Activated CD8-positive, alpha-beta T cell treated with anti-CD3 and anti-CD28 coated beads, Interleukin-2, amount 10 ng/mL, durations not matched to agents 7 days and 5 days (primary cell): ENCODE results near the gene SIPA1. TPM values are rescaled to one million over a fixed set of nuclear protein-coding genes. Genes with fewer than 3 reads are reported as not detected.

Experiments
- ATAC-seq: fragments of 150-1000 bp; cut with Tn5 transposase; one replicate; pipeline ENCODE4 v1.10.0; 2021; ENCODE audit warnings: moderate library complexity
- CTCF ChIA-PET: fragments of 350-600 bp; sonication (Branson Sonifier 250); formaldehyde crosslinking; loops from one replicate; lab custom pipeline; 2021; ENCODE audit warnings: antibody characterized with exemption; lab: Charles Lee
- POLR2A ChIA-PET: fragments of 350-600 bp; sonication (Branson Sonifier 250); formaldehyde crosslinking; loops from one replicate; lab custom pipeline; 2021; ENCODE audit warnings: antibody characterized with exemption; lab: Charles Lee
- DNase-seq: peaks from one replicate; pipeline ENCODE4 v3.0.0-alpha.2; 2020
- H3K27ac Mint-ChIP-seq: one replicate; pipeline ENCODE4 v1.8.0; 2021; ENCODE audit warnings: mild to moderate bottlenecking, mixed read lengths
- H3K27me3 Mint-ChIP-seq: one replicate; pipeline ENCODE4 v1.8.0; 2021; ENCODE audit warnings: low read depth, mixed read lengths
- H3K36me3 Mint-ChIP-seq: one replicate; pipeline ENCODE4 v1.8.0; 2021; ENCODE audit warnings: low read depth, mixed read lengths
- H3K4me1 Mint-ChIP-seq: one replicate; pipeline ENCODE4 v1.8.0; 2021; ENCODE audit warnings: low read depth, mixed read lengths
- H3K4me3 Mint-ChIP-seq: one replicate; pipeline ENCODE4 v1.8.0; 2021; ENCODE audit warnings: mild to moderate bottlenecking, mixed read lengths
- H3K9me3 Mint-ChIP-seq: one replicate; pipeline ENCODE4 v1.8.0; 2022; ENCODE audit warnings: mixed read lengths; ENCODE audit not compliant: insufficient read depth
- total RNA-seq, 2 experiments: library from RNA; stranded (reverse); gene quantifications; one replicate each; pipeline ENCODE4 v1.2.3, GENCODE V29; 2021

The SIPA1 gene
- total RNA-seq, 2 experiments from 2014 or later = 245 to 274 TPM

GRCh38 chr11:65617136-65617850 lies 20.6 kb upstream of the SIPA1 start:
- Mint-ChIP-seq H3K27me3 (no peaks in the 10 kb centered on the region), H3K4me1 (peaks cover 30% of the 10 kb centered on the region), H3K36me3 (peaks cover 35% of the 10 kb centered on the region)

GRCh38 chr11:65617990-65618751 lies 19.7 kb upstream of the SIPA1 start:
- H3K9me3 Mint-ChIP-seq = no peaks in the 10 kb centered on the region
- CTCF ChIA-PET = interaction anchor here (0.8 to 2.0 kb wide), 2 partner anchors 35 to 78 kb away, joined by 3 to 5 read pairs; no protein-coding TSS in a partner anchor
- peak overlapping the region; percentile 43 for H3K27ac Mint-ChIP-seq
- peak overlapping the region; percentile 15 for H3K4me3 Mint-ChIP-seq
- ATAC-seq = no peak
- no peaks in the 10 kb centered on the region for H3K27me3 Mint-ChIP-seq
- H3K36me3 Mint-ChIP-seq = peaks cover 34% of the 10 kb centered on the region
- POLR2A ChIA-PET = interaction anchor here (0.6 to 1.9 kb wide), 3 partner anchors 20 to 356 kb away, joined by 3 to 12 read pairs (median 5); partner anchors contain the start of gene SIPA1
- H3K4me1 Mint-ChIP-seq = peaks cover 21% of the 10 kb centered on the region
- DNase-seq = no peak

More at GRCh38 chr11:65617136-65617850, 20.6 kb upstream of the SIPA1 start:
- H3K4me3 Mint-ChIP-seq = peak overlapping the region; percentile 98
- DNase-seq (no peak), ATAC-seq (no peak)
- H3K27ac Mint-ChIP-seq = peak overlapping the region; percentile 95
- ChIA-PET CTCF (interaction anchor here (0.7 to 2.0 kb wide), 8 partner anchors 9 to 242 kb away, joined by 3 to 10 read pairs (median 5); no protein-coding TSS in a partner anchor), POLR2A (interaction anchor here (0.6 to 1.9 kb wide), 8 partner anchors 10 to 355 kb away, joined by 3 to 12 read pairs (median 3); partner anchors contain the start of gene SIPA1)
- H3K9me3 Mint-ChIP-seq = no peaks in the 10 kb centered on the region

- Mint-ChIP-seq H3K27ac (no peak overlapping the region), H3K4me1 (peaks cover 20% of the 10 kb centered on the region), H3K9me3 (no peaks in the 10 kb centered on the region), H3K4me3 (no peak overlapping the region), H3K36me3 (peaks cover 34% of the 10 kb centered on the region), H3K27me3 (no peaks in the 10 kb centered on the region)
- ChIA-PET POLR2A (interaction anchor here (0.9 kb wide), 1 partner anchor 35 kb away, joined by 5 read pairs; no protein-coding TSS in a partner anchor), CTCF (interaction anchor here (0.8 kb wide), 1 partner anchor 34 kb away, joined by 3 read pairs; no protein-coding TSS in a partner anchor)
- DNase-seq (no peak), ATAC-seq (no peak)
Measured at GRCh38 chr11:65618763-65619162, 19.1 kb upstream of the SIPA1 start.

- Mint-ChIP-seq H3K27ac (no peak overlapping the region), H3K36me3 (peaks cover 37% of the 10 kb centered on the region), H3K4me3 (no peak overlapping the region), H3K4me1 (peaks cover 20% of the 10 kb centered on the region), H3K27me3 (no peaks in the 10 kb centered on the region), H3K9me3 (no peaks in the 10 kb centered on the region)
- POLR2A ChIA-PET = no interaction called here
- ATAC-seq = no peak
- CTCF ChIA-PET = interaction anchor here (0.8 kb wide), 1 partner anchor 34 kb away, joined by 3 read pairs; no protein-coding TSS in a partner anchor
- DNase-seq = no peak
Measured at GRCh38 chr11:65619281-65619928, 18.5 kb upstream of the SIPA1 start.

GRCh38 chr11:65620666-65621065 lies 17.2 kb upstream of the SIPA1 start:
- H3K27me3 Mint-ChIP-seq = no peaks in the 10 kb centered on the region
- H3K9me3 Mint-ChIP-seq = no peaks in the 10 kb centered on the region
- H3K27ac Mint-ChIP-seq = no peak overlapping the region
- H3K4me3 Mint-ChIP-seq = no peak overlapping the region
- ChIA-PET POLR2A (no interaction called here), CTCF (no interaction called here)
- DNase-seq (no peak), ATAC-seq (no peak)
- peaks cover 20% of the 10 kb centered on the region for H3K4me1 Mint-ChIP-seq
- H3K36me3 Mint-ChIP-seq = peaks cover 37% of the 10 kb centered on the region

- no peaks in the 10 kb centered on the region for H3K27me3 Mint-ChIP-seq
- H3K4me3 Mint-ChIP-seq = no peak overlapping the region
- POLR2A ChIA-PET = no interaction called here
- DNase-seq (no peak), ATAC-seq (no peak)
- H3K4me1 Mint-ChIP-seq = peaks cover 22% of the 10 kb centered on the region
- CTCF ChIA-PET = no interaction called here
- peaks cover 40% of the 10 kb centered on the region for H3K36me3 Mint-ChIP-seq
- H3K27ac Mint-ChIP-seq = peak overlapping the region; percentile 45
- H3K9me3 Mint-ChIP-seq = no peaks in the 10 kb centered on the region
Measured at GRCh38 chr11:65621460-65621859, 16.4 kb upstream of the SIPA1 start.

- CTCF ChIA-PET = no interaction called here
- no peaks in the 10 kb centered on the region for H3K27me3 Mint-ChIP-seq
- ATAC-seq = no peak
- no peak overlapping the region for H3K4me3 Mint-ChIP-seq
- POLR2A ChIA-PET = no interaction called here
- peaks cover 38% of the 10 kb centered on the region for H3K36me3 Mint-ChIP-seq
- H3K27ac Mint-ChIP-seq = peak overlapping the region; percentile 45
- H3K9me3 Mint-ChIP-seq = no peaks in the 10 kb centered on the region
- H3K4me1 Mint-ChIP-seq = peaks cover 16% of the 10 kb centered on the region
- DNase-seq = no peak
Measured at GRCh38 chr11:65622011-65622410, 15.9 kb upstream of the SIPA1 start.

- POLR2A ChIA-PET = no interaction called here
- Mint-ChIP-seq H3K4me3 (no peak overlapping the region), H3K27ac (no peak overlapping the region), H3K36me3 (peaks cover 47% of the 10 kb centered on the region), H3K9me3 (no peaks in the 10 kb centered on the region), H3K4me1 (peaks cover 9% of the 10 kb centered on the region), H3K27me3 (no peaks in the 10 kb centered on the region)
- CTCF ChIA-PET = interaction anchor here (1.1 kb wide), 1 partner anchor 29 kb away, joined by 4 read pairs; no protein-coding TSS in a partner anchor
- DNase-seq (no peak), ATAC-seq (no peak)
Measured at GRCh38 chr11:65623177-65623576, 14.7 kb upstream of the SIPA1 start.

- H3K9me3 Mint-ChIP-seq = no peaks in the 10 kb centered on the region
- POLR2A ChIA-PET = interaction anchor here (0.6 to 0.7 kb wide), 2 partner anchors 14 to 31 kb away, joined by 3 to 4 read pairs; no protein-coding TSS in a partner anchor
- ATAC-seq (no peak), DNase-seq (no peak)
- peaks cover 7% of the 10 kb centered on the region for H3K4me1 Mint-ChIP-seq
- CTCF ChIA-PET = interaction anchor here (1.1 to 1.2 kb wide), 2 partner anchors 9 to 29 kb away, joined by 4 to 5 read pairs; partner anchors contain the start of gene PCNX3
- H3K36me3 Mint-ChIP-seq = peaks cover 51% of the 10 kb centered on the region
- H3K4me3 Mint-ChIP-seq = no peak overlapping the region
- H3K27me3 Mint-ChIP-seq = no peaks in the 10 kb centered on the region
- H3K27ac Mint-ChIP-seq = no peak overlapping the region
Measured at GRCh38 chr11:65623852-65624616, 13.9 kb upstream of the SIPA1 start.

GRCh38 chr11:65624931-65625627 lies 12.8 kb upstream of the SIPA1 start:
- Mint-ChIP-seq H3K9me3 (no peaks in the 10 kb centered on the region), H3K27ac (no peak overlapping the region), H3K4me3 (no peak overlapping the region), H3K4me1 (peaks cover 7% of the 10 kb centered on the region), H3K36me3 (peaks cover 46% of the 10 kb centered on the region), H3K27me3 (no peaks in the 10 kb centered on the region)
- ChIA-PET CTCF (interaction anchor here (0.9 to 2.5 kb wide), 15 partner anchors 8 to 226 kb away, joined by 3 to 18 read pairs (median 4); partner anchors contain the start of genes PCNX3 and SIPA1), POLR2A (interaction anchor here (0.6 to 1.0 kb wide), 4 partner anchors 12 to 72 kb away, joined by 3 read pairs; partner anchors contain the start of gene SIPA1)
- DNase-seq (no peak), ATAC-seq (no peak)
